ENCODE measurements around the gene CBX5. TPM values are rescaled to one million over a fixed set of nuclear protein-coding genes. Genes with fewer than 3 reads are reported as not detected.
A peak's percentile ranks its signal among the peaks of the same experiment; 100 is the strongest.

Gene CBX5
- total RNA-seq, 1 experiment from 2014 or later, result 41.0 TPM

- H3K27ac ChIP-seq (ENCODE audit: low read length), result peak overlapping the region; percentile 27
- no peak overlapping the region for H2AFZ ChIP-seq (ENCODE audit: low read length)
- no peaks in the 10 kb centered on the region for H3K27me3 ChIP-seq (ENCODE audit: low read length)
- H3K9me3 ChIP-seq (ENCODE audit: low read length), result no peaks in the 10 kb centered on the region
- H3K36me3 ChIP-seq (ENCODE audit: insufficient read depth, low read length), result peaks cover 4% of the 10 kb centered on the region
- H3K79me2 ChIP-seq (ENCODE audit: low read length), result peaks cover 39% of the 10 kb centered on the region
- H3K9me2 ChIP-seq (replicated peaks; ENCODE audit: insufficient read depth, low read length), result no peaks in the 10 kb centered on the region
- H3K4me2 ChIP-seq (ENCODE audit: low read depth, low read length, poor library complexity, severe bottlenecking), result peak overlapping the region; percentile 2
- no peak overlapping the region for H3K4me3 ChIP-seq (ENCODE audit: low read length)
- DNase-seq, result peak; percentile 41
- peaks cover 62% of the 10 kb centered on the region for H3K4me1 ChIP-seq (ENCODE audit: low read length)
- H3K9ac ChIP-seq (ENCODE audit: low read length), result no peak overlapping the region
- H4K20me1 ChIP-seq (ENCODE audit: insufficient read depth, low read depth, low read length), result no peaks in the 10 kb centered on the region
Observed at GRCh38 chr12:54262403-54262925, 17.5 kb downstream of the CBX5 start.

GRCh38 chr12:54261815-54262402 lies 18.0 kb downstream of the CBX5 start:
- Histone ChIP-seq H3K36me3 (ENCODE audit: insufficient read depth, low read length) (peaks cover 9% of the 10 kb centered on the region), H3K27me3 (ENCODE audit: low read length) (no peaks in the 10 kb centered on the region), H4K20me1 (ENCODE audit: insufficient read depth, low read depth, low read length) (no peaks in the 10 kb centered on the region), H3K9ac (ENCODE audit: low read length) (no peak overlapping the region), H2AFZ (ENCODE audit: low read length) (no peak overlapping the region), H3K4me3 (ENCODE audit: low read length) (no peak overlapping the region), H3K4me1 (ENCODE audit: low read length) (peaks cover 63% of the 10 kb centered on the region), H3K9me3 (ENCODE audit: low read length) (no peaks in the 10 kb centered on the region), H3K4me2 (ENCODE audit: low read depth, low read length, poor library complexity, severe bottlenecking) (peak overlapping the region; percentile 2), H3K79me2 (ENCODE audit: low read length) (peaks cover 40% of the 10 kb centered on the region), H3K9me2 (replicated peaks; ENCODE audit: insufficient read depth, low read length) (no peaks in the 10 kb centered on the region), H3K27ac (ENCODE audit: low read length) (peak overlapping the region; percentile 27)
- DNase-seq, result no peak

GRCh38 chr12:54259194-54260011 lies 20.5 kb downstream of the CBX5 start:
- peaks cover 54% of the 10 kb centered on the region for H3K4me1 ChIP-seq (ENCODE audit: low read length)
- H3K9me3 ChIP-seq (ENCODE audit: low read length), result no peaks in the 10 kb centered on the region
- H2AFZ ChIP-seq (ENCODE audit: low read length), result 0 out of 2 replicates have a peak overlapping the region, but pooled peaks have one; percentile 29
- H4K20me1 ChIP-seq (ENCODE audit: insufficient read depth, low read depth, low read length), result no peaks in the 10 kb centered on the region
- H3K36me3 ChIP-seq (ENCODE audit: insufficient read depth, low read length), result peaks cover 20% of the 10 kb centered on the region
- peak overlapping the region; percentile 78 for H3K4me2 ChIP-seq (ENCODE audit: low read depth, low read length, poor library complexity, severe bottlenecking)
- no peaks in the 10 kb centered on the region for H3K9me2 ChIP-seq (replicated peaks; ENCODE audit: insufficient read depth, low read length)
- DNase-seq, result peak; percentile 85
- peak overlapping the region; percentile 75 for H3K27ac ChIP-seq (ENCODE audit: low read length)
- peak overlapping the region; percentile 56 for H3K9ac ChIP-seq (ENCODE audit: low read length)
- H3K79me2 ChIP-seq (ENCODE audit: low read length), result peaks cover 44% of the 10 kb centered on the region
- H3K4me3 ChIP-seq (ENCODE audit: low read length), result peak overlapping the region; percentile 55
- H3K27me3 ChIP-seq (ENCODE audit: low read length), result no peaks in the 10 kb centered on the region

- Histone ChIP-seq H3K9me2 (replicated peaks; ENCODE audit: insufficient read depth, low read length) (no peaks in the 10 kb centered on the region), H3K27me3 (ENCODE audit: low read length) (no peaks in the 10 kb centered on the region), H3K4me1 (ENCODE audit: low read length) (peaks cover 54% of the 10 kb centered on the region), H3K36me3 (ENCODE audit: insufficient read depth, low read length) (peaks cover 20% of the 10 kb centered on the region), H3K4me2 (ENCODE audit: low read depth, low read length, poor library complexity, severe bottlenecking) (peak overlapping the region; percentile 78), H3K27ac (ENCODE audit: low read length) (peak overlapping the region; percentile 75), H3K4me3 (ENCODE audit: low read length) (no peak overlapping the region), H4K20me1 (ENCODE audit: insufficient read depth, low read depth, low read length) (no peaks in the 10 kb centered on the region), H3K9ac (ENCODE audit: low read length) (peak overlapping the region; percentile 28), H2AFZ (ENCODE audit: low read length) (no peak overlapping the region), H3K9me3 (ENCODE audit: low read length) (no peaks in the 10 kb centered on the region), H3K79me2 (ENCODE audit: low read length) (peaks cover 40% of the 10 kb centered on the region)
- DNase-seq, result no peak
Observed at GRCh38 chr12:54258201-54258681, 21.7 kb downstream of the CBX5 start.

GRCh38 chr12:54257332-54257731 lies 22.6 kb downstream of the CBX5 start:
- Histone ChIP-seq H3K9ac (ENCODE audit: low read length) (no peak overlapping the region), H3K36me3 (ENCODE audit: insufficient read depth, low read length) (peaks cover 22% of the 10 kb centered on the region), H3K4me2 (ENCODE audit: low read depth, low read length, poor library complexity, severe bottlenecking) (no peak overlapping the region), H3K27ac (ENCODE audit: low read length) (peak overlapping the region; percentile 75), H3K4me3 (ENCODE audit: low read length) (no peak overlapping the region), H3K27me3 (ENCODE audit: low read length) (no peaks in the 10 kb centered on the region), H4K20me1 (ENCODE audit: insufficient read depth, low read depth, low read length) (no peaks in the 10 kb centered on the region), H3K4me1 (ENCODE audit: low read length) (peaks cover 49% of the 10 kb centered on the region), H3K9me2 (replicated peaks; ENCODE audit: insufficient read depth, low read length) (no peaks in the 10 kb centered on the region), H3K79me2 (ENCODE audit: low read length) (peaks cover 39% of the 10 kb centered on the region), H2AFZ (ENCODE audit: low read length) (no peak overlapping the region), H3K9me3 (ENCODE audit: low read length) (no peaks in the 10 kb centered on the region)
- no peak for DNase-seq

GRCh38 chr12:54253240-54253639 lies 26.7 kb downstream of the CBX5 start:
- H3K36me3 ChIP-seq (ENCODE audit: insufficient read depth, low read length), result peaks cover 30% of the 10 kb centered on the region
- peaks cover 9% of the 10 kb centered on the region for H3K4me1 ChIP-seq (ENCODE audit: low read length)
- no peak for DNase-seq
- H2AFZ ChIP-seq (ENCODE audit: low read length), result no peak overlapping the region
- no peaks in the 10 kb centered on the region for H3K27me3 ChIP-seq (ENCODE audit: low read length)
- H3K9ac ChIP-seq (ENCODE audit: low read length), result no peak overlapping the region
- no peak overlapping the region for H3K27ac ChIP-seq (ENCODE audit: low read length)
- H4K20me1 ChIP-seq (ENCODE audit: insufficient read depth, low read depth, low read length), result no peaks in the 10 kb centered on the region
- H3K4me3 ChIP-seq (ENCODE audit: low read length), result no peak overlapping the region
- H3K4me2 ChIP-seq (ENCODE audit: low read depth, low read length, poor library complexity, severe bottlenecking), result no peak overlapping the region
- no peaks in the 10 kb centered on the region for H3K9me3 ChIP-seq (ENCODE audit: low read length)
- no peaks in the 10 kb centered on the region for H3K9me2 ChIP-seq (replicated peaks; ENCODE audit: insufficient read depth, low read length)
- H3K79me2 ChIP-seq (ENCODE audit: low read length), result peaks cover 11% of the 10 kb centered on the region; the same call in 1 of the 2 replicates

- Histone ChIP-seq H3K27me3 (ENCODE audit: low read length) (no peaks in the 10 kb centered on the region), H3K4me2 (ENCODE audit: low read depth, low read length, poor library complexity, severe bottlenecking) (no peak overlapping the region), H3K9ac (ENCODE audit: low read length) (no peak overlapping the region), H3K4me1 (ENCODE audit: low read length) (no peaks in the 10 kb centered on the region), H4K20me1 (ENCODE audit: insufficient read depth, low read depth, low read length) (no peaks in the 10 kb centered on the region), H3K9me2 (replicated peaks; ENCODE audit: insufficient read depth, low read length) (no peaks in the 10 kb centered on the region), H3K27ac (ENCODE audit: low read length) (no peak overlapping the region), H3K79me2 (ENCODE audit: low read length) (peaks cover 4% of the 10 kb centered on the region; the same call in 1 of the 2 replicates), H3K36me3 (ENCODE audit: insufficient read depth, low read length) (peaks cover 22% of the 10 kb centered on the region; the same call in 1 of the 2 replicates), H3K9me3 (ENCODE audit: low read length) (no peaks in the 10 kb centered on the region), H2AFZ (ENCODE audit: low read length) (no peak overlapping the region), H3K4me3 (ENCODE audit: low read length) (no peak overlapping the region)
- peak; percentile 86 for DNase-seq
Observed at GRCh38 chr12:54251667-54252284, 28.1 kb downstream of the CBX5 start.

GRCh38 chr12:54249489-54249888 lies 30.4 kb downstream of the CBX5 start:
- no peak for DNase-seq
- H3K36me3 ChIP-seq (ENCODE audit: insufficient read depth, low read length), result peaks cover 17% of the 10 kb centered on the region; the same call in 1 of the 2 replicates
- H3K4me2 ChIP-seq (ENCODE audit: low read depth, low read length, poor library complexity, severe bottlenecking), result no peak overlapping the region
- H3K27me3 ChIP-seq (ENCODE audit: low read length), result no peaks in the 10 kb centered on the region
- H3K9me3 ChIP-seq (ENCODE audit: low read length), result no peaks in the 10 kb centered on the region
- no peaks in the 10 kb centered on the region for H3K79me2 ChIP-seq (ENCODE audit: low read length)
- H3K9me2 ChIP-seq (replicated peaks; ENCODE audit: insufficient read depth, low read length), result no peaks in the 10 kb centered on the region
- H3K4me3 ChIP-seq (ENCODE audit: low read length), result no peak overlapping the region
- H3K27ac ChIP-seq (ENCODE audit: low read length), result no peak overlapping the region
- no peak overlapping the region for H2AFZ ChIP-seq (ENCODE audit: low read length)
- no peaks in the 10 kb centered on the region for H4K20me1 ChIP-seq (ENCODE audit: insufficient read depth, low read depth, low read length)
- no peaks in the 10 kb centered on the region for H3K4me1 ChIP-seq (ENCODE audit: low read length)
- no peak overlapping the region for H3K9ac ChIP-seq (ENCODE audit: low read length)

All from Karpas-422 (cell line).